ENCODE results near the gene BCOR.

Gene BCOR

DNA sequence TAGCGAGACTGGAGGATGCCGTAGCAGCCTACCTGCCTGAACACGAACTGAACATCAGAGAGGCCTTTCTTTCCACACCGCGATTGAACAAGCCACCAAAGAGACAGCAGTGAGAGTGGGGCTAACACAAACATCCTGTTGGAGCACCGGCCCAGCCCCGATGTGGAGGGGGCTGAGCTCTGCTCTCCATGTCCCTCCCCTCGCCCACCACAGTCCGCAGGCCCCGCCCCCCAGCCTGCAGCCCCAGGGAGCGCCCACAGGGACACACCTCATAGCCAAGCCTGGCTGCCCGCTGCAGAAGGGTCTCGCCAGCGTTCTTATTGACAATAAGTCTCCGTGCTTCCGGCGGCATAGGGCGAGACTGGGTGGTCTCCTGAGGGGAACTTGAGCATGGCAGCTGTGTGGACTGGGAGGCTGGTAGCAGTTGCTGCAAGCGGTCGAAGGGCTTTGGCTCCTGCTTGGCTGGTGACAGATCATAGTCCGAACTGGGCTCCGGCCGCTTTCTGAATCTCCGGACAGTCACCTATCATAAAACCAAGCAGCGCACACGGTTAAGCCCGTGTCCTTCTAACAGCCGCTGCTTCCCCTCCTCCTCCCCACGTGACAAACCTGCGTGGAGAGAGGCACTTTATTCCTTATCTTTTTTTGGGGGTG lies 35.8 kb downstream of the BCOR start:
- no peak for DNase-seq

DNA sequence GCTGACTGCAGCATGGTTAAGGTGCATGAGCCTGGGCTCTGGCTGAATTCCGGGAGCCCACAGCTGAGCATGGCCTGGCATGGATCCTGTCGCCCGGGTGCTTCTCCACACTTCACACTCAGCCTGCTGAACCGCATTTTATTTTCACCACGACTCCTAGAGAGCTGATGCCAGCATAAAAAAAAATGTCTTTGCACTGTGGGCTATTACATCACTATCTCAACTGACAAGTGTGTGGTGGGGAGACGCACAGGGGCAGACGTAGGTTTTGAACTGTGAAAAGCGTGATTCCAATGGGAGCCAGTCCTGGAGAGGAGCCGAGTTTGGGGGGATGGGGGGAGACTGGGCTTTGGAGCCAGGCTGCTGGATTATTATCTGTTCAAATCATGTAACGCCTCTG lies 36.8 kb downstream of the BCOR start:
- DNase-seq: no peak

- DNase-seq: no peak
These were observed 37.4 kb downstream of the BCOR start for GRCh38 chrX:40060356-40060845.

- DNase-seq: no peak
These were observed 39.0 kb downstream of the BCOR start for GRCh38 chrX:40058719-40059118.

DNA sequence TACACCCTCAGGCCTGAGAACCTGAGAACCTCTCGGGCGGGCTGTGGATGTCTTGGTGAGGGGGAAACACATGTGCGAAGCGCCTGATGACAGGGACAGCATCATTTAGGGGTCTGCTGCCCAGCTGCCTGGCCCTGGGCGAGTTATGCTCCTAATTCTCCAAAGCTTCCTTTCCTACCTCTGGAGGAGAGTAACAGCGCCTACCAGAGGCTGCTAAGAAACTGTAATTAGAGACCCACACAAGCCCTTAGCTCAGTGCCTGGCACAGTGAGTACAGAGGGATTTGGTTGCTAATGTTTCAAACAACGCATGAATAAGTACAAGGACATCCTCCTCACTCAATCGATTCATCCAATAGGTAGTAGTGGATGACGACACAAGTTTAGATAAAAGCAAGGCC lies 40.4 kb downstream of the BCOR start:
- no peak for DNase-seq

DNA sequence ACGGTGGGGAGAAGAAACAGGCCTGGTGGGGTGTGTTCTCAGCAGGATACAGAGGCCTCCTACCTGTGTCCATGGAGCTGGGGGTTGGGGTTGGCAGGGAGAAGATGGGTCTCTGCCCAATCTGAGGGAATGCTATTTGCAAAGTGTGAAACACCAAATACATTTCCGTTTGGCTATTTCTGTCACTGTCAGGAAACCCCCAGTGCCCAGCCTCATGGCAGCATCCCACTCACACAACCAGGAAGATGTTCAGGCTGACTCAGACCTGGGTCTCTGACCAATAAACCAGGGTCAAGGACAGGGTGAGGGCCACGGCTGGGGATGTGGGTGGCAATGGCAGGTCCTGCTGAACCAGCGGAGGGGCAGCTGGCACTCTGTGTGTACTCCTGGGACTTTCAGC lies 41.3 kb downstream of the BCOR start:
- no peak for DNase-seq

DNA sequence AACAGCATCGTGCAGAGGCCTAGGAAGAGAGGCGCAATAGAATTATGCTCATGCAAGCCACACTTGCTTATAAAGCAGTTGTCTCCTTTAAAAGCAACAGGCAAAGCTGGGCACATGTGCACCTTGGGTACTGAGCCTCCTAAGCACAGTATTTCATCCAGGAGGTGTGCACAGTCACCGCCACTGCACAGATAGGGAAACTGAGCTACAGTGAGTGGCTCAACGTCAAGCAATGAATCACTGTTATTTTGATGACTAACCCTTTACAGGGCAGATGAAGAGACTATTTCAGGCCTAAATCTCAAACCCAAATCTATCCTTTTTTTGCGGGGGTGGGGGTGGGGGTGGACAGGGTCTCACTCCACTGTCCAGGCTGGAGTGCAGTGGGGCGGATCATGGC lies 42.3 kb downstream of the BCOR start:
- DNase-seq: no peak

DNA sequence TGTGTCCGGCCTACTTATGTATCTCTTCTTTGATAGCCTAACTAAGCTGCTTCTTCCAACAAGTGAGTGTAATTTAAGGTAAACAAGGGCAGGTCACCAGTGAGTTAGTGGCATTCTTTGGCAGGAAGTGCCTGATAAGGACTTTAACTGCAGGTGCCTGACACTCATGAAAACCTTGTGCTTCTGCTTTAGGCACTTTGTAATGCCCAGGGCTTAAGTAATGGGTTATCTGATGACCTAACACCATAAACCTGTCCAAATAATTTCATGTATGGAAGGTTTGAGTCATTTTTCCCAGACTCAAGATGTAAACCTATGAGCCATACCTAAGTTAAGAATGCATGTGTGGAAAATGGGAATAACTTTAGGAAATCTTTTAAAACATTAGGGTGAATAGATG lies 43.0 kb downstream of the BCOR start:
- DNase-seq: no peak

GRCh38 chrX:40050532-40050931 lies 47.2 kb downstream of the BCOR start:
- DNase-seq: no peak

- DNase-seq: no peak
These were observed 48.6 kb downstream of the BCOR start for GRCh38 chrX:40049084-40049641.

DNA sequence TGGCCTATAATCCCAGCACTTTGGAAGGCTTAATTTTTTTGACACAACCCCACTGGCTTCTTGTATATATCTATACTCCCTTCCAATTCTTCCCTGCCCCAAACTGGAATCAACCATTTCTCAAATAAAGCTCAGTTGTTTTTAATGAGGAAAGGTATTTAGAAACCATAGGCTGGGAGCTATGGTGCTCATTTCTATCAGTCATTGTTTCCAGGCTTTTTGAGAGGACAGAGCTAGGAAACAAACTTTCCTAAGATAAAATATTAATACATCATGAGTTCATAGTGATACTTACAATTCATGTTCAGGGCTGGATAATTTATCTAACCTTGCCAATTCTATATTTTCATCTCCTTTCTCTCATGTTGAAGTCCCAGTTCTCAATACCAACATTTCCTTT lies 50.3 kb downstream of the BCOR start:
- no peak for DNase-seq

DNA sequence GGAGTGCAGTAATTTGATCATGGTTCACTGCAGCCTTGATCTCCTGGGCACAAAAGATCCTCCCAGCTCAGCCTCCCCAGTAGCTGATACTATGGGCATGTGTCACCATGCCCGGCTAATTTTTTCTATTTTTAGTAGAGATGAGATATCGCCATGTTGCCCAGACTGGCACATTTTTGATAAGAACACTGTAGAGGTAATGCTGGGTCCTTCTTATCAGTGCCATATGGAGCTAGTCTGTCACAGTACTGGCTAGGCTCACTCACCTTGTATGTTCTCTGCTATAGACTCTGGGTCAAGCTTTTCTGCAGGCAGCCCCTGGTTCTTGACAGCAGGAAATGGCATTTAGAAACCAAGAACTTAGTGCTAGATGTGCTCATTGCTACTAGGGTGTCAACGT lies 53.9 kb downstream of the BCOR start:
- DNase-seq: no peak

DNA sequence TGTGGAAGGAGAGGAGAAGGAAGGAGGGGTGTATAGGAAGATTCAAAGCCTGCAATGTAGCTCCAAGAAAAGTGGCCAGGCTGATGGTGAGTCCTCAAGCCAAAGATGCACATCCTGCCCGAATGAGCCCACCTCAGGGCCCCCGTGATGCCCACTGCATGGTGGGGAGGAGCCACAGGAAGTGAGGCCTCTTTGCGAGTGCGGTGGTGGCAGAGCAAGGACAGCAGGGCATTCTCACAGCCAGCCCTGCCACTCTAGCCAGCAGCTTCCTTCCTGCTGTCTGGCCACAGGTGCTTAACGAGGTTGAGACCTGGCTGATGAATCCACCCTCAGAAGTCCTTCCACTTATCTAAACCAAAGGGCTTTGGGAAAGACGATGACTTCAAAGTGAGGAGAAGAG lies 55.8 kb downstream of the BCOR start:
- DNase-seq: no peak

DNA sequence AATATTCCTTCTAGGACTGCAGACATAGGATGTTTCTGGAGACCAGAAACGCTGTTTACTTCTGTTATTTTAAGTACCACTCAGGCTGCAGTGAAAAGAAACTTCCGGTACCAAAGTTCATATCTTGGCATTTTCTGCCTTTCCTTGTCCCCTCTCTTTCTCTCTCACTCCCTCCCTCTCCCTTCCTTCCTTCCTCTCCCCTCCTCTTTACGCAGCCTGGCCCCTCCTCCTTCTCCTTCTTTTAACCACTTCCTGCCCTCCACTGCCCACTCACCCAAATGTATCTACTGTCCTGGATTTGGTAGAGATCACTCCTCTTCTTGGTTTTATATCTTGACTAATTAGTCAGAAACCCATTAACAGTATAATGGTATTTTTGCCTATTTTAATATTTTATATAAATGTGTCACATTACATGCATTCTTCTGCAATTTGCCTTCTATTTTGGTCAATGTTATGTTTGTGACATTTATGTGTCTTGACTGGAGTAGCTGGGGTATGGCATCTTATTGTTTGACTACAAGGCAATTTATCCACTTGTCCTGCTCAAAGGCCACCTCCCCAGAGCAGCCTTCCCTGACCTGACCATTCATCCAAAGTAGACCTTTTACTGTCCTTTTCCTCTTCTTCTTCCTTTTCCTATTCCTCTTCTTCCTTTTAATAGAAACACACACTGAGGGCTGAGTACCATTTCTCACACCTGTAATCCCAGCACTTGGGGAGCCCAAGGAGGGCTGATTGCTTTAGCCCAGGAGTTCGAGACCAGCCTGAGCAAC lies 56.9 kb downstream of the BCOR start:
- DNase-seq: no peak

DNA sequence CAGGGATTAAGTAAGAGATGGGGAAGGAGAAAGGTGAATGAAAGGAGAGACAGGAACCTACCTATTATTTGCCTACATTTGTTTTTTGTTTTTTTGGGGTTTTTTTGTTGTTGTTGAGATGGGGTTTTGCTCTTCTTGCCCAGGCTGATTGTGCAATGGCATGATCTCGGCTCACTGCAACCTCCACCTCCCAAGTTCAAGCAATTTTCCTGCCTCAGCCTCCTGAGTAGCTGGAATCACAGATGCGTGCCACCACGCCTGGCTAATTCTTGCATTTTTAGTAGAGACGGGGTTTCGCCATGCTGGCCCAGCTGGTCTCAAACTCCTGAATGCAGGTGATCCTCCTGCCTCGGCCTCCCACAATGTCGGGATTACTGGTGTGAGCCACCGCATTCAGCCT lies 57.9 kb downstream of the BCOR start:
- DNase-seq: no peak

DNA sequence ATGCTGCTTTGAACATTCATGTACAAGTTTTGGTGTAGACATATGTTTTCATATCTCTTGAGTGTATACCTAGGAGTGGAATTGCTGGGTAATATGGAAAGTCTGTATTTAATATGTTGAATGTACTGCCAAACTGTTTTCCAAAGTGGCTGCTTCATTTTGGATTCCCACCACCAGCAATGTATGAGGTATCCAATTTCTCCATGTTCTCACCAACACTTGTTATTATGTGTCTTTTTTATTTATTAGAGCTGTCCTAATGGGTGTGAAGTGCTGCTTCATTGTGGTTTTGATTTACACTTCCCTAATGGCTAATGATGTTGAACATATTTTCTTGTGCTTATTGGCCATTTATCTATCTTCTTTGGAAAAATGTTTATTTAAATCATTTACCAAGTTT lies 60.4 kb downstream of the BCOR start:
- DNase-seq: no peak

GRCh38 chrX:40035726-40036125 lies 62.0 kb downstream of the BCOR start:
- no peak for DNase-seq

GRCh38 chrX:40031911-40032310 lies 65.8 kb downstream of the BCOR start:
- no peak for DNase-seq

GRCh38 chrX:40030205-40030604 lies 67.6 kb downstream of the BCOR start:
- DNase-seq: no peak

DNA sequence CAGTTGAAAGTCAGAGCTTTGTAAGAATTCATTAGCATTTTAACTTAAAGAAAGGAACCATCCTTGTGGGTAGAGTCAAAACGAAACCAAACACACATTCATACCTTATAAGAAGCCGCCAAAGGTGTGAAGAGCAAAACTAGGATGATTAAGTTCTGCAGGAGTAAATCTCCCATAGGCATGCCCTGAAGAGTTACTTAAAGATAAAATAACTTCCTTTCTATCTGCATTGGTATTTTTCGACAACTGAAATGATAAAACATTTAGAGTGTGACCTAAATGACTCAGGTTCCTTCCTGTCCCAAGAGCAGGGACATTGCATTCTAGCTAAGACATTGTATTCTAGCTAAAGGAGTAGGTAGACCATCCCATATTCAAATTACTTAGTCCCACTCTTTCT lies 75.3 kb downstream of the BCOR start:
- no peak for DNase-seq

DNA sequence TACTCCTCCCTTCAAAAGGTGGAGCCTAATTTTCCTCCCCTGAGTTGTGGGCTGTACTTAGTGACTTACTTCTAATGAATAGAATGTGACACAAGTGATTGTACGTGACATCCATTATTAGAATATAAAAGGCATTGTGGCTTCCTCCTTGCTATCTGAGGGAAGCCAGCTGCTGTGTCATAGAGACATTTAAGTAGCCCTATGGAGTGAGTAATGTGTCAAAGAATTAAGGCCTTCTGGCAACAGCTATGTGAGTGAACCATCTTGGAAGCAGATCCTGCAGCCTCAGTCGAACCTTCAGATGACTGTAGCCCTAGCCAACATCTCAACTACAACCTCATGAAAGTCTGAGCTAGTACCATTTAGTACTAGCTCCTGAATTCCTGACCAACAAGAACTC lies 76.1 kb downstream of the BCOR start:
- DNase-seq: no peak

- no peak for DNase-seq
These were observed 78.2 kb downstream of the BCOR start for GRCh38 chrX:40019541-40019940.

DNA sequence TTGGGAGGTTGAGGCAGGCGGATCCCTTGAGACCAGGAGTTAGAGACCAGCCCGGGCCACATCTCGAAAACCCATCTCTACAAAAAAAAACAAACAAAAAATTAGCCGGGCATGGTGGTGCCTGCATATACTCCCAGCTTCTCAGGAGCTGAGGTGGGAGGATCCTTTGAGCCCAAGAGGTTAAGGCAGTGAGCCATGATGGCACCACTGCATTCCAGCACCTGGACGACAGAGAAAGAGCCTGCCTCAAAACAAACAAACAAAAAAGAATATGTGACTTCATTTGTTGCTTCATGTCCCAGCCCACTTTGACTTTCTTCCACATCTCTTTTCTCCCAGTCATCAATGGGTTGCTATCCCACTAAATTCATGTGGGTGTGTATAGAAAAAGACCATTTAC lies 79.7 kb downstream of the BCOR start:
- DNase-seq: no peak

- DNase-seq: no peak
These were observed 81.0 kb downstream of the BCOR start for GRCh38 chrX:40016749-40017148.
